Ishikawa (cell line): ENCODE results near the gene BPTF.

Source experiments
- FOXM1 ChIP-seq: IDR thresholded peaks from 2 replicates; pipeline ENCODE4 v1.6.1; 2012; ENCODE audit warnings: low read depth, borderline replicate concordance
- MAX ChIP-seq: IDR thresholded peaks from 2 replicates; pipeline ENCODE4 v1.6.1; 2012

- TF ChIP-seq FOXM1 (no peak), MAX (no peak)
These were observed 157.5 kb downstream of the BPTF start for GRCh38 chr17:67982686-67983382.
